HG03439 (cell line): Measurements from ENCODE around the gene JAGN1.
"Not testable (repeated sequence)": the region's sequence is repeated elsewhere in the genome, so short reads cannot be mapped to it uniquely, and the experiment has no call there.

Experiments
- ATAC-seq: cut with Tn5 transposase; IDR thresholded peaks from one replicate; pipeline ENCODE4 v1.9.1; 2021; ENCODE audit warnings: mild to moderate bottlenecking, moderate library complexity; ENCODE audit not compliant: unreplicated experiment

Gene JAGN1

GRCh38 chr3:9866639-9867038 is 23.8 kb upstream of the JAGN1 start:
- ATAC-seq: no peak

- no peak for ATAC-seq
These were observed 23.3 kb upstream of the JAGN1 start for GRCh38 chr3:9867106-9867505.

- ATAC-seq: no peak
These were observed 20.5 kb upstream of the JAGN1 start for GRCh38 chr3:9869955-9870354.

- no peak for ATAC-seq
These were observed 19.4 kb upstream of the JAGN1 start for GRCh38 chr3:9870978-9871377.

DNA sequence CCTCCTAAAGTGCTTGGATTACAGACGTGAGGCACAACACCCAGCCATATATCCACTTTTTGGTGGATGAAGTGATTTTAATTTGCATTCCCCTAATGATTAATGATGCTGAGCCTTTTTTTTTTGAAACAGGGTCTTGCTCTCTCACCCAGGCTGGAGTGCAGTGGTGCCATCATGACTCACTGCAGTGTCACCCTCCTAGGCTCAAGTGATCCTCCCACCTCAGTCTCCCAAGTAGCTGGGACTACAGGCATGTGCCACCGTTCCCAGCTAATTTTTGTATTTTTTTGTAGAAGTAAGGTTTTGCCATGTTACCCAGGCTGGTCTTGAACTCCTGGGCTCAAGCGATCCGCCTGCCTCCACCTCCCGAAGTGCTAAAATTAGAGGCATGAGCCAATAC is 18.3 kb upstream of the JAGN1 start:
- not testable (repeated sequence) for ATAC-seq

GRCh38 chr3:9875448-9875847 is 15.0 kb upstream of the JAGN1 start:
- ATAC-seq: no peak

- ATAC-seq: not testable (repeated sequence)
These were observed 14.2 kb upstream of the JAGN1 start for GRCh38 chr3:9876255-9876654.

DNA sequence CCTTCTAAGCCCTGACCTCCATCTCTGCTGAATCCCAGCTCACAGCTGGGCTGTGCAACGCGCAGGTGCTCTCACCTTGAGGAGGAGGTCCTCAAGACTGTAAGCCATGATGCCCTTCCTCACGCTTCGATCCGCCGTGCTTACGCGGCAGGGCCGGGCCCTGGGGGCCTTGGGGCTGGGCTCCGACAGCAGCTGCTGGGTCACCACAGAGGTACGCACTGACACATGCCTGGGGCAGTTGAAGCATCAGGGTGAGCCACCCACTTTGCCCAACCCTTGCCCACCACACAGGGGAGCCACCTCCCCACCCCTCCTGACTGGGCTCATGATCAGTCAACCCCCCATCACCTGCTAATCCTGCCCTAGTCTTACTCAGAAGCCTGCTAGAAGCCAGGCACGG is 13.4 kb upstream of the JAGN1 start:
- ATAC-seq: no peak

GRCh38 chr3:9878700-9879099 is 11.7 kb upstream of the JAGN1 start:
- ATAC-seq: no peak

DNA sequence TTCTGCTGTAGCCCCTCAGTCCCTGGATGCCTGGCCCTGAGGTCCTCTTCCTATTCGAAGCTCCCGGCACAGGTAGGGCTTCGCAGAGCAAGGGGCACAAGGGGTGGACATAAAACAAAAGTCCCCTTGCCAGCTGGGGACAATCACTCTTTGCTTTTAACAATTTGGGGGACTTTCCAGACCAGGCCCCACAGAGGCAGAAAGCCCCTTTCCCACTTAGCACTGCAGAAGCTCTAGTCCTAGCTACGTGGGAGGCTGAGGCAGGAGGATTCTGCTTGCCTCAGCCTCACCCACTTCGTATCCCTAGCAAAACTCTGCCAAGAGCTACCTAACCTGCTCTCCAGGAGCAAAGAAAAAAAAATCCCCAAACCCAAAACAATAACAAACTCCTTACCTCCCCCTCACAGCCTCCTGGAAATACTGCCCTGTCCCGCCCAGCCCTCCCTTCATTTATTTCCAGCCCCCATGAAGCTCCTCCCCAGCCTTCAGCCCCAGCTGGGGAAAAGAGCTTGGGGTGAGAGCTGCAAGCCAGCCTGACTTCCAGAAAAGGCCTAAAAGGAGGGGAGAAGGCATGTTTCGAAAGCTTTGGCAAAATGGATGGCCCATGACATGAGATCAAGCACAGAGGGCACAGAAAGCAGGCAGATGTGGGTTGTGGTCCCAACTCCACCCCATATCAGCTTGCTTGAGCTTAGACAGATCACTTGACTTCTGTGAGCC is 10.4 kb upstream of the JAGN1 start, which contains the start of gene CIDEC:
TSS of gene CIDEC (minus strand) at position 424 of the 720 bp plus-strand sequence. CDS start 1,767 bp downstream, outside the sequence.
- ATAC-seq: no peak

DNA sequence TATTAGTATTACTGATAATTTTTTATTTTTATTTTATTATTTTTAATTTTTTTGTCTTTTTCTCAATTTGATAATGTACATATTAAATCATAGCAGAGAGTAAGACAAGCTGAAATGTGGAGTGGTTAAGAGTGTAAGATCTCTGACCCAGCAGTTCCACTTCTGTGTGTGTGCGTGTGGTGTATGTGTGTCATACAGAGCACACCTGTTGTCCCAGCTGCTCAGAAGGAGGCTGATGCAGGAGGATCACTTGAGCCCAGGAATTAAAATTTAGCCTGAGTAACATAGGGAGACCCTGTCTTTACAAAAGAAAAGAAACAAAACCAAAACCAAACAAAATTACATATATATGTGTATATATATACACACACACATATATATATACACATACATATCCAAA is 9.0 kb upstream of the JAGN1 start:
- ATAC-seq: no peak

DNA sequence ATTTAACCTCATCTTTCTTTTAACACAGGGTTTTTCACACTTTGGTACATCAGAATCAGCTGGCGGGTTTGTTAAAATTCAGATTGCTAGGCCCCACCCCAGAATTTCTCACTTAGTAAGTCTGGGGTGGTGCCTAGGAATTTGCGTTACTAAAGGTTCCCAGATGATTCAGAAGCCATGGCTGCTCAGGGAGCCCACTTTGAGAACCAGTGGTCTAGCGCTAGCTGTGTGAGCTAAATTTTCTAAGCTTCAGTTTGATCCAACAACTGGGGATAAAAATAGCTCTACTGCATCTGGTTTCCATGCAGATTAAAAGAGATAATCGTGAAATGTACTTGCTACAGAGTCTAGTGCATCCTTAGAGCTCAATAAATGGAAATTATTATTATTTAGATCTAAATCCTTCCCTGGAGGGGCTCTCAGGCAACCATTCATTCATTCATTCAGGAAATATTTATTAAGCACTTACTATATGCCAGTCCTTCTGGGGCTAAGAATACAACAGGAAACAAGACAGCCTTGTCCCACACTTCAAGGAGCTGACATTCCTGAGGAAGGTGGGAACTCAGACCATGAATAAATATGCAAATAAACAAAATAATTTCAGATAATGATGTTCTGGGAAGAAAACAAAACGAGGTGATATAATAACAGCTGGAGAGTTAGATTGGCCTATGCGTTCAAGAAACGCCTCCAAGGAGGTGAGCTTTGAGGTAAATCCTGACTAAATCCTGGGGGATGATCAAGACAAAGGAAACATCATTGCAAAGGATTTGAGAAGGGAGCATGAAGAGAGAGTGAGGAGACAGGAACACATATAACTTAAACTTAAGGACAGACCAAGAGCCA is 6.5 kb upstream of the JAGN1 start:
- no peak for ATAC-seq

GRCh38 chr3:9884555-9885165 is 5.8 kb upstream of the JAGN1 start:
- ATAC-seq: no peak

DNA sequence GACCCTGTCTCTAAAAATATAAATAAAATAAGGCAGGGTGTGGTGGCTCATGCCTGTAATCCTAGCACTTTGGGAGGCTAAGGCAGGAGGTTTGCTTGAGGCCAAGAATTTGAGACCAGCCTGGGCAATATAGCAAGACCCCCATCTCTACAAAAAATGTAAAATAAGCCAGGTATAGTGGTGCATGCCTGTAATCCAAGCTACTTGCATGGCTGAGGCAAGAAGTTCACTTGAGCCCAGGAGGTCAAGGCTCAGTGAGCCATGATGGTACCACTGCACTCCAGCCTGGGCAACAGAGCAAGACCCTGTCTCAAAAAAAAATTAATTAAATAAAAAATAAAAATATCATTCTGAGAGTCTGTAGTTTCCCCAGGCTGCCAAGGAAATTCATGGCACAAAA is 4.1 kb upstream of the JAGN1 start:
- no peak for ATAC-seq

DNA sequence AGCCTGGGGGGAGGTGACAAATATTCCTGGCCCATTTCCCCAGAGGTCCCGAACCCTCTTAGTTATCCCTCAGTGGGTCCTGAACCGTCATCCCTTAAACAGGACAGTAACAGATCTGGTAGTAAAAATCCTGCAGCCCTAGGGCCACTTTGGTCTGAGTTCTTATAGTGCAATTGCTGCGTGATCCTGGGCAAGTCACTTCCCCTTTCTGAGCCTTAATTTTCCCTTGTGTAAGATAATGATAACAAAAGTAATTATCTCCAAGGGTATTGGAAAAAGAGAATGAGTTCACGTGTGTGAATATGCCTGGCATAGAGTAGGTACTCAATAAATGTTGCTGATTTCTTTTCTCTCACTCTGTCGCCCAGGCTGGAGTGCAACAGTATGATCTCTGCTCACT is 2.9 kb upstream of the JAGN1 start:
- no peak for ATAC-seq

- ATAC-seq: no peak
These were observed 1.9 kb upstream of the JAGN1 start for GRCh38 chr3:9888540-9888939.

GRCh38 chr3:9889405-9889804 is 1.0 kb upstream of the JAGN1 start:
- no peak for ATAC-seq

DNA sequence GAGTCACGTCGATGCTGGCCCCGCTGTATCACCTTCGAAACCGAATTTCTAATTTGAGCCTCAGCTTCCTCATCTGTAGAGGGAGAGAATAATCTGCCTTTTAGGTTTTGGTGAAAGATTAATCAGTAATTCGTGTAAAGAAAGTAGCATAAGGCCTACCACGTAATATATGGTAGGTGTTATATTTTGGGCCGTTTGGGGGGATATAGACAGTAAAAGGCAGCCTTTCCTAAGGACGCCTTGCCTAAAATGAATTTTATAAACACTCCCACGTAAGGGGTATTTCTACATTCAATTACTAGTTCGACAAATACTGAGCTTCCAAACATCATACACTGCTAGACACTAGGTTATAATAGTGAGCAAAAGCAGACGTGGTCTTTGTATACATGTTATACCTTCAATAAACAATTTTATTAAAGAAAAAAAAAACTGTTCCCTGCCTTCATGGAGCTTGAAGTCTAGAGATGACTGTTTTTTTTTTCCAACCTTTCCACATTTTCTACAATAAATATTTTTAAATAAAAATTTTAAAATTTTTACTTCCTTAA is 737 bp downstream of the JAGN1 start:
- no peak for ATAC-seq

DNA sequence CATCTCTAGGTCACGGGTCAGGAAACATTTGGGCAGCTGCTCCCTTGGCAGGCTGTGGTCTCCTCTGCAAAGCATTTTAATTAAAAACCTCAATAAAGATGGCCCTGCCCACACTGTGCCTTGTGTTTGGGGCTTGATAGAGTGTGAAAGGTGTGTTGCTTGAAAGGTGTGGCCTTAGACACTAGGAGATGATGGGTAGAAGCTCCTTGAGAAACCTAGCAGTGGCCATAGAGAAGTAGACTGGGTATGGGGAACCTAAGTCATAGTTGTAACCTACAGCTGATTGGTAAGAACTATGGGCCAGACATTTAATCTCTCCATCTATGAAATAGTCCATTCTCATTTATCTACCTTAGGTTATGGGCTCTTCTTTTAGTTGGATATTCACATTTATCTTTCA is 3.3 kb downstream of the JAGN1 start:
- no peak for ATAC-seq

GRCh38 chr3:9895715-9896114 is 5.3 kb downstream of the JAGN1 start:
- not testable (repeated sequence) for ATAC-seq

- ATAC-seq: not testable (repeated sequence)
These were observed 6.5 kb downstream of the JAGN1 start for GRCh38 chr3:9896755-9897407.
